Measurements from ENCODE around the gene FREM2. TPM values are rescaled to one million over a fixed set of nuclear protein-coding genes. Genes with fewer than 3 reads are reported as not detected.

FREM2 gene
- total and polyA plus RNA-seq, 9 of the 15 experiments (the other 6 are each of a cell fraction or from before 2014, with no cell fraction given), result under 0.01 to 0.02 TPM; not detected in 7

- no peak overlapping the region for H3K4me3 ChIP-seq
- intact Hi-C loops (cut with micrococcal nuclease), result loop anchor here (5.0 kb wide), 1 partner anchor 184 kb away; no protein-coding TSS in a partner anchor
- H3K4me2 ChIP-seq (ENCODE audit: insufficient read depth, low read length), result no peak overlapping the region
- no peaks in the 10 kb centered on the region for H3K36me3 ChIP-seq (ENCODE audit: control insufficient read depth, insufficient read depth, low read length)
- no TSS peak for BruUV-seq (replicated peaks)
- H3K27ac ChIP-seq (ENCODE audit: extremely low read depth, low read depth, low read length), result no peak overlapping the region
- CTCF ChIA-PET (ENCODE audit: low intra/inter-chr PET ratio), result interaction anchor here (0.6 kb wide), 1 partner anchor 25 kb away, joined by 3 read pairs; no protein-coding TSS in a partner anchor
- H4K20me1 ChIP-seq (replicated peaks; ENCODE audit: control insufficient read depth, insufficient read depth, low read length), result no peaks in the 10 kb centered on the region
- DNase-seq (ENCODE audit: extremely low read depth in 1 of 4, low spot score in 3 of 4) (no peak), FAIRE-seq (no peak), ATAC-seq (no peak)
- H3K79me2 ChIP-seq (ENCODE audit: control insufficient read depth, insufficient read depth, low read length), result no peaks in the 10 kb centered on the region
- TF ChIP-seq NFIC (IDR thresholded peaks at IDR 0.05), result peak; percentile 30; the same call in 1 of the 2 replicates
- TF ChIP-seq SMARCB1 (IDR thresholded peaks at IDR 0.05; ENCODE audit: insufficient read length, low read depth), result no peak
- TF ChIP-seq ZNF589 (CRISPR knock-in tag; IDR thresholded peaks at IDR 0.05; ENCODE audit: low read depth), result no peak
- TF ChIP-seq PTTG1 (tag; IDR thresholded peaks at IDR 0.05; ENCODE audit: low read depth), result no peak
- TF ChIP-seq IRF1 (CRISPR knock-in tag; IDR thresholded peaks at IDR 0.05; ENCODE audit: borderline replicate concordance), result no peak
- no peak for TF ChIP-seq NFATC3 (IDR thresholded peaks at IDR 0.05)
- TF ChIP-seq DNMT1 (IDR thresholded peaks at IDR 0.05), result no peak
- TF ChIP-seq KLF10 (CRISPR knock-in tag; IDR thresholded peaks at IDR 0.05), result no peak
- no peaks in the 10 kb centered on the region; a peak in 1 of 5 replicates for H3K4me1 ChIP-seq (replicated peaks in 1 of 2; ENCODE audit: control insufficient read depth in 2 of 2, insufficient read depth in 2 of 2, low read length in 2 of 2)
- 0% methylated on average over 4 of the region's 12 CpGs for WGBS (ENCODE audit: insufficient coverage, low coverage, missing lambda C conversion rate)
- no peak overlapping the region for H2AFZ ChIP-seq (ENCODE audit: low read depth, low read length)
- no peaks in the 10 kb centered on the region for H3K9me1 ChIP-seq (ENCODE audit: control insufficient read depth, insufficient read depth, low read length)
- no peak overlapping the region; a peak in 1 of 4 replicates for H3K9ac ChIP-seq (ENCODE audit: insufficient read depth in 1 of 2, low read depth in 2 of 2, low read length in 2 of 2)
- in situ Hi-C loops (cut with MboI), result no loop called here
- no peaks in the 10 kb centered on the region for H3K9me3 ChIP-seq (replicated peaks; ENCODE audit: control insufficient read depth, insufficient read depth, low read depth, low read length)
- POLR2A ChIA-PET, result no interaction called here
- H3K27me3 ChIP-seq (ENCODE audit: control insufficient read depth in 2 of 2, insufficient read depth in 2 of 2, low read length in 2 of 2), result peaks cover 0 to 18% of the 10 kb centered on the region in 2 experiments; a peak in 2 of 5 replicates
Measured at GRCh38 chr13:38688674-38689073, 1.8 kb downstream of the FREM2 start.
